Left renal cortex interstitium (tissue), 4 donors: ENCODE data around the gene VPS54. TPM values are rescaled to one million over a fixed set of nuclear protein-coding genes. Genes with fewer than 3 reads are reported as not detected.
"Not testable (repeated sequence)": the region's sequence is repeated elsewhere in the genome, so short reads cannot be mapped to it uniquely, and the experiment has no call there.

Experiments
- DNase-seq, 4 donors: peaks; one replicate each; pipeline ENCODE4 v3.0.0-alpha.2; 2013; ENCODE audit warnings: low read depth in 4 of 4, low spot score in 2 of 4, missing footprints in 1 of 4
- polyA plus RNA-seq, 4 donors: library from polyadenylated mRNA; unstranded; fragments of 120-200 nt; gene quantifications; one replicate each; pipeline ENCODE4 v1.2.1, GENCODE V29; 2013; ENCODE audit not compliant: insufficient read length in 4 of 4

VPS54 gene
- polyA plus RNA-seq, 4 donors = 42.8 to 52.9 (median 47.3) TPM

DNA sequence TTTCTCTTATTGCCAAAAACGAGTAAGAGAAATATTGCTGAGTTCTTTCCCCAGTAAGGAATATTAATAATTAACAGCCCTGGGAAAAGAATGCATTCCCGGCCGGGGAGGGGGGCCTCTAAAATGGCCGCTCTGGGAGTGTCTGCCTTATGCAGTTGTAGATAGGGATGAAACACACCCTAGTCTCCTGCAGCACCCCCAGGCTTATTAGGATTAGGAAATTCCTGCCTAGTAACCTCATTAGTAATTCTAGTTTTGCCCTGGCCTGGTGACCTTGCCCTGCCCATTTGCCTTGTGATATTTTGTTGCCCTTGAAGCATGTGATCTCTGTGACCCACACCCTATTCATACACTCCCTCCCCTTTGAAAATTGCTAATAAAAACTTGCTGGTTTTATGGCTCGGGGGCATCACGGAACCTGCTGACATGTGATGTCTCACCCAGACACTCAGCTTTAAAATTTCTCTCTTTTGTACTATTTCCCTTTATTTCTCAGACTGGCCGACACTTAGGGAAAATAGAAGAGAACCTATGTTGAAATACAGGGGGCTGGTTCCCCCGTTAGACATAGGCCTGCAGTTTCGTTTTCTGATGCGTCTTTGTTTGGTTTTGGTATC lies 22.5 kb downstream of the VPS54 start:
- not testable (repeated sequence) for DNase-seq

DNA sequence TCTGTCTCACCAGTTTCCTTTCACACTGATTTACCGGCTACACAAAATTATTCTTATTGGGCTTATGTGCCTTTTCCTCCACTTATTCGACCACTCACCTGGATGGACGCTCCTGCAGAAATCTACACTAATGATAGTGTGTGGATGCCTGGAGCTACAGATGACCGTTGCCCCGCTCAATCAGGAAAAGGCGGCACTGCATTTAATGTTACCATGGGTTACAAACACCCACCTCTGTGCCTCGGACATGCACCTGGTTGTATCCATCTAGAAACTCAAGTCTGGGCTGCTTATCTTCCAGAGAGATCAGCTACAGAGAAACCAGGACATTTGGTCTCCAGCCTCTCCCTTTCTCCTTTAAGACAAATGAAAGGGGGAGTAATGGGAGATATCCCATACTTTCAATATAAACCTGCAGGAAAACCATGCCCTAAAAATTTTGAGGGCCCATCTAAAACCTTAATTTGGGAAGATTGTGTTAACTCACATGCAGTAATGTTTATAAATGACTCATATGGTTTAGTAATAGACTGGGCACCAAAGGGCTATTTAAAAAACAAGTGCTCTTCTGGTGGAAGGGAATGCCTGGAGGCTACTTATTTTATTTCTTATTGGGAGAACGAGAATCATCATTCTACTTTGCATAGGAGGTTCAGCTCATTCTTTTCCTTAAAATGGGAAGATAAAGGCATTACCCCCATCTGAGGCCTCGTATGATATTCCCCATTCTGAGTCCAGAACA lies 24.7 kb downstream of the VPS54 start:
- not testable (repeated sequence) for DNase-seq

- no peak for DNase-seq
Measured at GRCh38 chr2:63993871-63994270, 25.4 kb downstream of the VPS54 start.

DNA sequence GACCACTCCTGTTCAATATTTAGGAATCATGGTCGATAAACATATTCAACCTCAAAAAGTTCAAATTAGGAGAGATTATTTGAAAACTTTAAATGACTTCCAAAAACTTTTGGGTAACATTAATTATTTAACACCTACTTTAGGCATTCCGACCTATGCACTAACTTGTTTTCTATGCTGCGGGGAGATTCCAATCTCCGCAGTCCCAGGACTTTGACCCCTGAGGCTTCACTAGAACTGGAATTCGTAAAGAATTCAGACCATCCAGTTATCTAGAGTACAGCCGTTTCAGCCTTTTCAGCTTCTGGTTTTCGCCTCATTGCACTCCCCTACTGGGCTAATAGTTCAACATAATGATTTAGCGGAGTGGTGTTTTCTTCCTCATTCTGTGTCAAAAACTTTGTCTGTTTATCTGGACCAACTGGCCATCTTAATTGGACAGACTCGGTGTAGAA lies 26.1 kb downstream of the VPS54 start:
- not testable (repeated sequence) for DNase-seq

DNA sequence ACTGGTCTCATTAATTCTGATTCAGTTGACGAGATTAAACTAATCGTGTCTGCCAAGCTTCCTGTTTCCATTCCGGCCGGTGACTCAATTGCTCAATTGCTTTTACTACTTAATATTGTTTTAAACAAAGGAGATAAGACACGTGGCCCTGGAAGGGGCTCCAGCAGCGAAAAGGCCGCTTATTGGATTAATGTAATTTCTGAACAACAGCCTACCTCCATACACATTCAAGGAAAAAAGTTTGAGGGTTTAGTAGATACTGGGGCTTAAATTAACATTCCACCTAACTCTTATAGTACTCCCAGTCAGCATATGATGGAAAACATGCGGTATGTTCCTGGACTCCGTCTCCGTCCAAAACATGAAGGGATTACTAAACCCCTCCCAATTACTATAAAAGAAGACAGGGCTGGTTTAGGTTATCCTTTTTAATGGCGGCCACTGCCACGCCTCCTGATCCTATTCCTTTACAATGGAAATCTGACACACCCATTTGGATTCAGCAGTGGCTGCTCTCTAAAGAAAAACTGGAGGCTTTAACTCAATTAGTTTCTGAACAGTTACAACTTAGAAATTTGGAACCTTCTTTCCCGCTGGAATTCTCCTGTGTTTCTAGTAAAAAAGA lies 27.1 kb downstream of the VPS54 start:
- DNase-seq = no peak

GRCh38 chr2:63991173-63991999 lies 27.8 kb downstream of the VPS54 start:
- not testable (repeated sequence) for DNase-seq

DNA sequence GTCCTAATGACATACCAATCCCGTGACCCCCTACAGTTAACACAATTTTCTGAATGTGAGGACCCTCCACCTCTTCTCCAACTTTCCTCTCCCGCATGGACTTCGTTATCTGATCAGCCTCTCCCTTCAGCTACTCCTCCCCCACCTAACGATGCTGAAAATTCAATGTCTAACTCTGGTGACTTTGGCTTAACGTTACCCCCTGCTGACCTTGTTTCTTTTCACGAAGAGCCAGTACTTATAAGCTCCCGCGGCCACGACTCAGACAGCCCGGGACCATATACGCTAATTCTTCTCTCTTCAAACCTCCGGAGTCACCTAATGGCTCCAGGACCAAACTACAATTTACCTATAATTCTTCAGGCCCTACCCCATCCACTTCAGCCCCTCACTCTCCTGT lies 29.2 kb downstream of the VPS54 start:
- DNase-seq = no peak

DNA sequence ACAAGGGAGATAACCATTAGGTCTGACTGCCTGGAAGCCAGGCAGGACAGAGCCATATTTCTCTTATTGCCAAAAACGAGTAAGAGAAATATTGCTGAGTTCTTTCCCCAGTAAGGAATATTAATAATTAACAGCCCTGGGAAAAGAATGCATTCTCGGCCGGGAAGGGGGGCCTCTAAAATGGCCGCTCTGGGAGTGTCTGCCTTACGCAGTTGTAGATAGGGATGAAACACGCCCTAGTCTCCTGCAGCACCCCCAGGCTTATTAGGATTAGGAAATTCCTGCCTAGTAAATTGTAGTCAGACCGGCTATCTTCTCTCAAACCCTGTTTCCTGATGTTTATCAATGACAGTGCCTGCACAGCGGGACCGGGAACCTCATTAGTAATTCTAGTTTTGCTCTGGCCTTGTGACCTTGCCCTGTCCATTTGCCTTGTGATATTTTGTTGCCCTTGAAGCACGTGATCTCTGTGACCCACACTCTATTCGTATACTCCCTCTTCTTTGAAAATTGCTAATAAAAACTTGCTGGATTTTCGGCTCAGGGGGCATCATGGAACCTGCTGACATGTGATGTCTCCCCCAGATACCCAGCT lies 30.3 kb downstream of the VPS54 start:
- DNase-seq = not testable (repeated sequence)

GRCh38 chr2:63984606-63985359 lies 34.4 kb downstream of the VPS54 start:
- DNase-seq = no peak

DNA sequence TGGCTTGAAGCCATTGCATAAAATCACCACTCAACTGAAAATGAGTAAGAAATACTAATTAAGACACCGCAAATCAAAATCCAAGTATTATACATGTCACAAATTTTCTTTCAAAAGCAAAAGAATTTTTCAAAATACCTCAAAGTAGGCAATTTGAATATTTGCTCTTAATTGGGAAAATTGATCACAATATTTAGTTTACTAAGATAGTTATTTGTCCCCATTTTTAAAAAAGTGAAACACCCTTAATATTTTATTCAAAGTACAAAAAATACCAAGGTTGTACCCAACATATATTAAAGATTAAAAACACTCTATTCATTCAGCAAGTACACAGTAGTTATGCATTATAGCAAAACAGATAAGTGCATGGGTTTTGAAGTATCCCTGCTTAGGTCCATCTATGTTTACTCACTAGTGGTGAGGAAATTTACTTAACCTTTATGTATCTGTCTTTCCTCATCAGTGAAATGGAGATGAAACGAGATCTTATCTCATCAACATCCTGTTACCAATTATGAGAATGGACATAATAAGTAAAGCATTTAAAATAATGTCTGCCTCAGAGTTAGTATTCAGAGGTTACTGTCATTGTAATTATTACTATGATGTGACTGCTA lies 35.1 kb downstream of the VPS54 start:
- DNase-seq = no peak

GRCh38 chr2:63982335-63982734 lies 36.9 kb downstream of the VPS54 start:
- DNase-seq = no peak

DNA sequence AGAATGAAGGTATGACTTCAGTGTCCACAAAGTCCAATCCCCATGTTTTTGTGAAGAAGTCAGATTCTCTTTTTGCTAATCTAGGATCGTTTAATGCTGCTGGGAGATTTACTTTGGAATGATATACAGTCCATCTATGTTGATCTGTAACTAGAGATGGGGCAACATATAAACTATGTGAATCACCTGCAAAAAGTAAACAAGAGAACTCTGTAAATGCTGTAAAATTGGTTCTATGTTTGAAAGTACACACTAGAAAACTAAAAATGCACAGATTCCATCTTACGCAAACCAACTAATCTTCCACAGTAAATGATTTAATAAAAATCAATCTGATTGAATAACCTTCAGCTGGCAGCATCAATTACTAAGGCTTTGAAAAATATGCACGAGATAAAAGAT lies 37.5 kb downstream of the VPS54 start:
- DNase-seq = no peak

- DNase-seq = no peak
Measured at GRCh38 chr2:63980794-63981193, 38.4 kb downstream of the VPS54 start.

- DNase-seq = no peak
Measured at GRCh38 chr2:63977904-63978303, 41.3 kb downstream of the VPS54 start.

DNA sequence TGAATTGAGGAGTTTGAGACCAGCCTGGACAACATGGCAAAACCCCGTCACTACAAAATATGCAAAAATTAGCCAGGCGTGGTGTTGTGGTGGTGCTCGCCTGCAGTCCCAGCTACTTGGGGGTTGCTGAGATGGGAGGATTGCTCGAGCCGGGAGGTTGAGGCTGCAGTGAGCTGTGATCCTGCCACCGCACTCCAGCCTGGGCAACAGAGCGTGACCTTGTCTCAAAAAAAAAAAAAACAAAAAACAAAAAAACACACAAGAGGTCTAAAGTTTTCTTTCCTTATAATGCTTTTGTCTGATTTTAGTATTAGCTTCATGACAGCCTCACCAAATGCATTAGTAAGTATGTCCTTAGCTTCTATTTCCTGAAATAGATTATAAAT lies 43.1 kb downstream of the VPS54 start:
- no peak for DNase-seq

GRCh38 chr2:63975437-63976124 lies 43.6 kb downstream of the VPS54 start:
- no peak for DNase-seq

- not testable (repeated sequence) for DNase-seq
Measured at GRCh38 chr2:63975036-63975435, 44.2 kb downstream of the VPS54 start.

GRCh38 chr2:63962186-63962585 lies 57.0 kb downstream of the VPS54 start:
- DNase-seq = no peak

- no peak for DNase-seq
Measured at GRCh38 chr2:63950414-63950813, 68.8 kb downstream of the VPS54 start.
